GM20000 (cell line): ENCODE results near the gene PHAF1.

ENCODE experiments used
- DNase-seq: peaks from one replicate; pipeline ENCODE4 v3.0.0; 2012; ENCODE audit warnings: low spot score
- CTCF ChIP-seq: IDR thresholded peaks from 2 replicates; pipeline ENCODE4 v1.5.1; 2012; ENCODE audit warnings: mild to moderate bottlenecking, control low read depth; ENCODE audit errors: extremely low read depth, missing control alignments

The PHAF1 gene

DNA sequence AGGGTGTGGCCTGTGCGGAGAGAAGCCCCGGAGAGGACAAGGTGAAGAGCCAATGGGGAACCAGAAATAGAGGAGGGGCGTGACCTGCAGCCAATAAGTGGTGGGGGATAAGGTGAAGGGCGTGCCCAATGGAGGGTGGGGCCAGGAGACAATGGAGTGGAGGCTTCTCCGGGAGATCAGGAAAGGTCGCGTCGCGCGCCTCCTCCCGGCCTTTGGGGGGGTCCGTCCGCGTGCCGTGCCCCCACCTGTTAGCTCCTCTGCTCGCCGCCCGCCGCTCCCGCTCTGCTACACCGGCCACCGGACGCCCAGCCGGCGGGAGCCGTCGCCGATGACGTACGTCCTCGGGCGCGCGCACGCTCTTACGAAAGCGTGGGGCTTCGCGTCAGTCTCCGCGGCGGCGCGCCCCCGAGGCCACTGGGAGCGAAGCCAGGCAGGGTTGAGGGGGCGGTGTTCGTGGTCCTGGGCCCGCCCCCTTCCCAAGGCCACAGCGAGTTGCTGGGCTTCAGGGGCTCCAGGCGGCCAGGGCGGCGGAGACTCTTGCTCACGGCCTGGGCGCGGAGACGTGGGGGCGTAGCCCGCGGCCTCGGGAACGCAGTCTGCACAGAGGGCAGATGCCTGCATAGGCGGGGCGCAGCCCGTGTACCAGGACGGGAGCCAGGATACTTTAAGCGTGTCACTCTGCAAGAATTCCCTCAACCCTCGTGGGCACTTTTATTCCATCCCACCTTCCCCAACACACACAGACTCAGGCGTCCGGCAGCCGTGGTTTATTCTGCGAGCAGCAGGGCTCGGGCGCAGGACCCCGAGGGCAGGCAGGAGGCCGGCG is 74.1 kb downstream of the PHAF1 start, which contains the start of gene MATCAP1:
MATCAP1 (minus strand) TSS at position 337 of the 826 bp plus-strand sequence. CDS start 3,353 bp downstream, outside the sequence.
- no peak for TF ChIP-seq CTCF
- DNase-seq: peak; percentile 100

- no peak for TF ChIP-seq CTCF
- peak; percentile 47 for DNase-seq
Measured at GRCh38 chr16:67184453-67184994, 74.8 kb downstream of the PHAF1 start.

GRCh38 chr16:67184995-67185650 is 75.4 kb downstream of the PHAF1 start:
- peak; percentile 78 for TF ChIP-seq CTCF
- DNase-seq: peak; percentile 87

GRCh38 chr16:67185651-67186134 is 76.0 kb downstream of the PHAF1 start:
- no peak for DNase-seq
- no peak for TF ChIP-seq CTCF

- no peak for DNase-seq
- no peak for TF ChIP-seq CTCF
Measured at GRCh38 chr16:67186550-67186950, 76.8 kb downstream of the PHAF1 start.

DNA sequence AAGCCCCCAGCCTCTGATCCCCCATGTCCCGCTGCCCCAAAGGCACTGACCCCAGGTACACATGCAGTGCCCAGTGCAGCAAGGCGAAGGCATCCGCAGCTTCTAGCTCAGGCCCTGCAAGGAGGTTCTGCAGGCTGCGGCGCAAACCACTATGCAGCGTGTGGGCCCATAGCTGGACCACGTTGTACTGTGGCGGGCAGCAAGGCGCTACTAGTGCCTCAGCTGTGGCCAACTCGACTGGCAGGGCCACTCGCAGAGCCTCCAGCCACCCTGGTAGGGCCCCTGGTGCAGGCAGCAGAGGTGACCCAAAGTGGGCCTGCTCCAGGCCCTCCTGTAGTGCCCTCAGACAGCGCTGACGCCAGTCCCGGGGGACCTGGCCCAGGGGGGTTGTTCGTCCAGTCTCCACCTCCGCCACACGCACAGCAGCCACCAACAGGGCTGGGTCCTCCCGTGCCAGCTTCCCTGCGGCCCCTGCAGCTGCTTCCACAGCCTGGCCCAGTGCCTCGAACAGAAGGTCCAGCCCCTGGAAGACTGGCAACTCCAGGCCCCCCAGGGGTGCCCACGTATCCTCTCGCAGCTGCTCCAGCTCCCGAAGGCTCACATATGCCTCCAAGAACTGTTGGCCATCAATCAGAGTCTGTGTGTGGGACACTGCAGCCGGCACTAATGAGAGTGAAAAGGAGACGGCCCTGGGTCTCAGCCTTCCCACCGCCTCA is 77.6 kb downstream of the PHAF1 start:
- TF ChIP-seq CTCF: no peak
- no peak for DNase-seq
